HL-60/S4 (cell line): ENCODE results near the gene HDAC4.

Experiments used
- in situ Hi-C: fragments of 300-500 bp; cut with MboI; formaldehyde crosslinking; loops from 2 replicates; pipeline ENCODE4 v1.14.3; 2022; ENCODE audit warnings: low sequenced_read_pairs

HDAC4 gene

DNA sequence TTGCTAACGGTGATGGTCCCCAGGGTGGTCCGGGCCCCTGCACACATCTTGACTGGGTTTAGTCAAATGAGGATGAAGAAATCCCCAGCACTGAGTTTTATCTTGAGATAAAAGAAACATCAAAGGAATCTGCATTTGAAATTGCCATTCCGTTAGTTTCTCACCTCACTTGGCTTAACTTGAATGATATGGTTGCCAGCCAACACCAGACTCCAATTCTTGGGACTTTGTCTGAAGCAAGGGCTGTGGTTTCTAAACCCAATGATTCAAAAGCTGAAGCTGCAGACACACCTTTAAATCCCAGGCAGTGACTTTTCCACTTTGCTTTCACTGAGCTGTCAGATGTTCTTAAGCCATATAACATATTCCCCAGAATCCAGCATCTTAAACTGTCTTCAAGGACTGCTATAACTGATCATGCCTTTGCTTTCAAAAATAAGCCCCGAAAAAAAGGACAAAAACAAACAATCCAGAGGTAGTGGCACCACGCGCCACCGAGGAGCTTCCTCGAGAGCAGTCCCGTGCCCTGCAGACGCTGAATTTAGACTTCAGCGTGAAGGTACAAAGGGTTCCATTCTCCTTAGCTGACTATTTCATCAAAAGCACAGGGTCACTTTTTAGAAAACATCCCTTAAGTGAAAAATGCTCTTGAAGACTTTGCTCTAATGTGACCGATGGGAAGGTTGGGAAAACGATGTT is 189.3 kb downstream of the HDAC4 start:
- in situ Hi-C loops = no loop called here

DNA sequence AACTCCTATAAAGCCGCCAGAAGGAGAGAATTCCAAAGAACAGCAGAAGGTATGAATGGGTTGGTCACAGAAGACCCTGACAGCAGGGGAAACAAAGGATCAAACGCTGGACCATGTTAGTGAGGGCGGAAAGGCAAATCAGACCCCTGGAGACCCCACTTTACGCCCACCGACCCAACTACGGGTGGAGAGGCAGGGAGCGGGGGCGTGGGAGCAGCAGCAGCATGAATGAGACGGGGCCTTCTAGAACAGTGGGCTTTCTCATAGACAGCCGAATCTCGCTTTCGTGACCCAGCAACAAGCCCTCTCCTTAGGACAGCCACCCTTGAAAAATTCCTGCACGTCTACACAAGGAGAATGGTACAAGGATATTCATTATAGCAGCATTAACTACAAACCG is 191.0 kb downstream of the HDAC4 start:
- in situ Hi-C loops = no loop called here

DNA sequence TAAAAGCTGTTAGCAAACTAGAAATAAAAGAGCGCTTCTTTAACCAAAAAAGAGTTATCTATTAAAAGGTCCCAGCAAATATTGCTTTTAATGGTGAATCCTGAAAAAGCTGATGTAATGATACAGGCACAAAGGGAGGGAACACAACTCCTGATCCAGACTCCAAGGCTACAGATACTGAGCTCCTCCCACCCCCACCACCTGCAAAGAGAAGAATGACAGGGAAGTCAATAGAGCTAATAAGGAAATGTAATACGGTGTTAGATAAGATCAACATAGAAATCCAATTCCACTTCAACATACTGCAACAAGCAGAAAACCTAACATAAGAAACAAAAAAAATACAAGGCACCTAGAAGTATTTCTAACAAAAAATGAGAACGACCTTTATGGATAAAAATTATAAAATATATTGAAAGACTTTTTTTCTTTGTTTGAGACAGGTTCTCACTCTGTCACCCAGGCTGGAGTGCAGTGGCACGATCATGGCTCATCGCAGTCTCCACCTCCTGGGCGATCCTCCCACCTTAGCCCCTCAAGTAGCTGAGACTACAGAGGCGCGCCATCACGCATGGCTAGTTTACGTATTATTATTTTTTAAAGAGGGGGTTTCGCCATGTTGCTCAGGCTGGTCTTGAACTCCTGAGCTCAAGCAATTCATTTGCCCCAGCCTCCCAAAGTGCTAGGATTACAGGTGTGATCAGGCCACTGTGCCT is 192.2 kb downstream of the HDAC4 start:
- in situ Hi-C loops = no loop called here

DNA sequence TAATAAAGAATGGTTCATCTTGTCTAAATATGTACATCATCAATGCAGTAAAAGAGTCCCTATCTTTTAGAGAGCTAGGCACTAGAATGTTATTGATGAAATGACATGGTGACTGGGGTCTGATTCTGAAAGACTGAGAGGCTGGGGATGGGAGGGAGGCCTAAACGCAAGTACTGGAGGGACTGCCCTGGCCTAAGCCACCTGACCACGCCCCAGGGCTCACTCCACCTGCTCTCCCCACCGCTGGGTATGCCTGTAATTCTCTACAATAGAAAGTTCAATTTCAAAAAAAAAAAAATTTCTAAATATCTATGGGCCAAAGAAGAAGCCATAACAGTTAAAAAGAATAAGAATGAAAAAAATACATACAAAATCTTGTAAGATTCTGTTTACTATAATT is 194.0 kb downstream of the HDAC4 start:
- in situ Hi-C loops = no loop called here

DNA sequence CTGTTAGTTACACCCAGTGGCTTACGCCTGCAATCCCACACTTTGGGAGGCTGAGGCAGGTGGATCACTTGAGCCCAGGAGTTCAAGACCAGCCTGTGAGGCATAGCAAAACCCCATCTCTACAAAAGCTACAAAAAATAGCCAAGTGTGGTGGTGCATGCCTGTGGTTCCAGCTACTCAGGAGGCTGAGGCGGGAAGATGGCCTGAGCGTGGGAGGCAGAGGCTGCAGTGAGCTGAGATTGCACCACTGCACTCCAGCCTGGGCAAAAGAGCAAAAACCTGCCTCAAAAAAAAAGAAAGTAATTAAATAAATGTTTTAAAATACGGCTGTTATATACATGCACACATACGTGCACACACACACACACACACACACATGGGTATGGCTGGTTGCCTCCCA is 194.8 kb downstream of the HDAC4 start:
- in situ Hi-C loops = no loop called here

DNA sequence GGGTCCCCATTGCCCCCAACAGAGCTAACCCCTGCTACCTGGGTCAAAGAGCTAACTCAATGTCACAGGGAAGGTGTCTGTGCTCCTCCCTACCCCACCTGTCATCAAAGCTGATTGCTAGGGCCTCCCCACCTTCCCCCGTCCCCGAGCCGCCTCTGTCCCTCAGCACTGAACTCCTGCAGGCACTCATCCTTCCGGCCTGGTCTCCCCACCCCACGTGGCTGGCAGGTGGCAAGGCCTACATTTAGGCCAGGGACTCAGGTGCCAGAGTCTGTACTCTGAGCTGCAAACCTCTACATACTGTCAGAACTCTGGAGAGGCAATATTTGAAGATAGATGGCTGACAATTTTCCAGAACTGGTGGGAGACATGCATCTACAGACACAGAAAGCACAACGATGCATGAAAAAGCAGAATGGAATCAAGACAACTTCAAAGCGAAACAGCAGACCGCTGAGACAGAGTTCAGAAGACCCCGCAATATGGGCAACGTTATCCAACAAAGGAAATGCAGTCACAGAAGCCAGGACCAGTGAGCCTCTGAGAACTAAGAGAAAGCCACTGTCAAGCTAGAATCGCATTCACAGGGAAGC is 195.8 kb downstream of the HDAC4 start:
- in situ Hi-C loops = no loop called here

DNA sequence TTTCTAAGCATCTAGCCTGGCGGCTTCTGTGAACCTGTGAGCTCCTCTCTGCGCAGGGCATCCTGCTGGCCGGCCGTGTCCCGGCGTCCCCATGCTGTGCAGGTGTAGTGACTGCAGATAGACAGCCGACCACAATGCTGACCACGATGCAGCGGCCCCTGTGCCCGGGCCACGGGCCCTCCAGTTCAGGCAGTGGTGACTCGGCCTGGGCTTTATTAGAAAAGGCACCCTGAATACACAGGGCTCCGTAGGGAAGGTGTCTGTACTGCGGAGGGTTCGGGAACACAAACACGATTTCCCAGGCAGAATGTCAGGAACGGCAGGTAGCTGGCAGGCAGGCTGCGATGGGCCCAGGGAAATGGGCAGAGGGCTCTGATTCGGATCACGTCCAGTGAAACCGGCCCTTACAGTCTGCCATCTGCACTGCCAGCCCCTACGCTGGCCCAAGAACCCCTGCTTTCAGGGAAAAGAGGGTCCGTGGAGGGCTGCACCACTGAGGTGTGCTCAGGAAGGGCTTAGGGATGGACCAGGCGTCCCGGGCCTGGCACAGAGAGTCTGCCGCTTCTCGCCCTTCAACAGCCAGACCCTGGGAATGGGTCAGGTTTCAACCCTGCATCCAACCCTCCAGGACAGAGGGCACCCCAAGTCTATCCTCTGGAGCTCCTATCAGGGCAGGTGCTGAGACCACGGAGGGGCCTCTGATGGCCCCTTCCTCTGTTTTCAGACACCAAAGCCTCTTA is 196.5 kb downstream of the HDAC4 start:
- in situ Hi-C loops = no loop called here

DNA sequence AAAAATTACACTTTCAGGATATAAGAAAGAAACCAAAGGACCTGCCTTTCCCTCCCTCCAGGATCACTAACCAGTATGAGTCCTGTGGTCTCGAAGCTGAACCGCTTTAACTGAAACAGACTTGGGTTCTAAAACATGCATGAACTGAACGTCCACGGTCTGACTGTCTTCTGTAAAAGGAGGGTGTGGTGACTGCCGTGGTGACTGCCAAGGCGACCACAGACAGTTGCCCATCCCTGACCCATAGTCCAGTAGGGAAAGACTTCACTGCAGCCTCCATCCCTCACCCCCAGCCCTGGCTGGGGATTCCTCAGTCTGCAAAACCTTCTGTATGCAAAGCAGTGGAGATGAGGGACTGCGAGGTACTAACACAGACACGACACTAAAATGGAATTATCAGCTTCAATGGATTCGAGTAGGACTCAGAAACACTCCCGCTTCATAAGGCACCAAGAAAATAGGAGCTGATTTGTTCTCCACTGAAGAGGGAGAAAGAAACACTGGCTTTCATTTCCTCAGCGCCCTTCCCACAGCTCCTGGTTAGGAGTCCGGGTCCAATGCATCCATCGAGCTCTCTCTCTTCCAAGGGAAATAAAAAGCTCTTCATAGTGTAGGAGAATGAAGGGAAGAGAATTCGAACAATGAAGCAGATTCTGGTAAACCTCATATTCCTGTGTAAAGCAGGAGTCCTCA is 197.2 kb downstream of the HDAC4 start:
- in situ Hi-C loops = no loop called here

DNA sequence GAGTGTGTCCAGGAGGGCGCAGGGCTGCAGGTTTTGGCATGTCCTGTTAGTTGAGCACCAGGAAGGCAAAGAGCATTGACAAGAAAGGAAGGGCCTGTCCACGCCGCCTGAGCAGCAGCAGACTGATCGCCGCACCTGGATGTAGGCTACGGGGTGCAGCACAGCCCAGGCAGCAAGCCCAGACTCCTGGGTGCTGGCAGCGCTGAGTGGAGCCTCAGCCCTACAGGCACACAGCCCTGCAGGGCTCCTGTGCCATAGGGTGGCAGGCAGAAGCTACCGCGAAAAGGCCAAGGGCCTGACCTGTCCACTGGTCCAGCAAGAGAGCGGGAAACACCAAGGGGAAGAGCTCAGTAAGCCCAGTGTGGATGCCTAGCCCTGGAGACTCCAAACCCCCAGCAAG is 198.0 kb downstream of the HDAC4 start:
- in situ Hi-C loops = no loop called here

DNA sequence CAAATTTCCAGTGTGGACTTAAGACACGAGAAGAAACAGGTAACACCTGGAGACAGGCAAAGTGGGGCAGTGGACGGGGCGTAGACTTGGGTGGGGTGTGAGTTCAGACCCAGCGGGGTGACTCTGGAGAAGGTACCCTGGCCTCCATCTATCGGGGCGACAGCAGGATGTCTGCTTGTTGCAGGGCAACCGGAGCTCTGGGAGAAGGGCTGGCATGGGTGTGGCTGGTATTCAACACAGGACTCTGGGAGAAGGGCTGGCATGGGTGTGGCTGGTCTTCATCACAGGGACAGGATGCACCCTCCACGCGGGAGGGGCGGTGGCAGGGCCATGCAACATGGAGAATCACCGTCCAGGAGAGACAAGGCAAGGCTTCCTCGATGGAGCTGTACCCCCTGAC is 198.5 kb downstream of the HDAC4 start:
- in situ Hi-C loops = no loop called here

DNA sequence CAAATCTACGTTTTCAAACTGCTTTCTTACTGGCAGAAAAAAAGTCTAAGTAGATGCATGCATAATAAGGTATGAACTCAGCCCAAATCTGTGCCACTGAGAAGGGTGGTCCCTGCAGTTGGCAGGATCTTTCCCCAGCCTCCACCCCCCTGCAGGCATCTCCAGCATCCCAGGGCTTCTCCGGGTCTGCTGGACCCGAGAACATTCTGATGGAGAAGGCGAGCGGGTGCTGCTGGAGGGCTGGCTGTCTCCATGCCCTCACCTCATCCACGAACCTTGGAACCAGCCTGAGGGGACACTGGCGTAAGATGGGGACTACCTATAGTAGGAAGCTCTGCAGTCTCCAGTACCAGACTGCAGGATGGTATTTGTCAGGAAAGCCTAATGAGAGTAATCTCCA is 198.9 kb downstream of the HDAC4 start:
- in situ Hi-C loops = no loop called here

DNA sequence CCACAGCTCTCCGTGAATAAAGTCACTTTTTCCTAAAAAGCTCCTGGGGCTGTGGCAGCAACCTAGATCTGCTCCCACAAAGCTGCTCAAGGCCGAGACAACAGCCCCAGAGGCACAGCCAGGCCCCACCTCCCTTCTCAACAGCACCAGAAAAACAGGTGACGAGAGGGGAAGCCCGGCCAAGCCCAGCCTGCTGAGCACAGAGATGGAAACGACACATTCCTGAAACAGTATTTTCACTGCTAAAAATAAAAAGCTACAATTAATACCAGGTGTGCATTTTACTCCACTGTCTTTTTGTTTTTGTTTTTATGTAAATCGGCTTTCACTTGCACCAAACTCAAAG is 199.3 kb downstream of the HDAC4 start:
- in situ Hi-C loops = no loop called here

DNA sequence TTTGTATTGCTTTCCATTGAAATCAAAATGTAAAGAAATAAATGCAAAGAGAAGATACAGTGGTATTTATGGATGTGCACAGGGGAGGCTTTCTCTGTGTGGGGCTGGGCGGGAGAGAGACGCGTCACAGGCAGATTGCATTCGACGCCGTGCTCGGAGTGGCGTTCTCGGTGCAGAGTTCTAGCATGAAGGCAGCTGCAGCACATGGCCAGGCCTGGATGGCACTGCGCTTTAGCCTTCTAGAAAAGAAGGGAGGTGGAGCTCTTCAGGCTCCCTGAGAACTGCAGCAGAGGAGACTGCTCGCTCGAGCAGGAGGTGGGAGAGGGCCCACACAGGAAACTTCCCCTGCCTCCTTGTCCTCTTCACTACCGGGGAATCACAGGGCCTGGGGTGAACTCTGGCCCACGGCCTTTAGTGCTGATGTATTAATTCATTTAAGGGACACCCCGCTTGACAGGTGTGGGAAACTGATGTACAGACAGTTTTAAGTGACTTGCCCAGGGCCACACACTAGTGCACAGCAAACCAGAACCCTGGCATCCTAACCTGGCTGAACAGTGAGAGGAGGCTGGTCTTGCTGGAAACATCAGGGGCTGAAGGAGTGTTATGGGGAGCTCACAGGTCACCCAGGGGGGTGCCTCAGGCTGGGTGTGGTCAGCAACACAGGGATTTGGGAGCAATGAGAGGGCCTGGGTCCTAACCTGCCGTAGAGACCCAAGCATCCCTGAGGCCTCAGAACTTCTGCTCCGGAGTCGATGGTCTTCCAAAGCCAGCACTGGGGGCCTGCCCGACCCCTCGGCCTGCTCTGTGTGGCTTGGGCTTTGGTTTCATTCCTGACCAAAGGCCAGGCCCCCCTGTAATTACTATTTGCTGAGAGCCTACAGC is 199.9 kb downstream of the HDAC4 start:
- in situ Hi-C loops = no loop called here

DNA sequence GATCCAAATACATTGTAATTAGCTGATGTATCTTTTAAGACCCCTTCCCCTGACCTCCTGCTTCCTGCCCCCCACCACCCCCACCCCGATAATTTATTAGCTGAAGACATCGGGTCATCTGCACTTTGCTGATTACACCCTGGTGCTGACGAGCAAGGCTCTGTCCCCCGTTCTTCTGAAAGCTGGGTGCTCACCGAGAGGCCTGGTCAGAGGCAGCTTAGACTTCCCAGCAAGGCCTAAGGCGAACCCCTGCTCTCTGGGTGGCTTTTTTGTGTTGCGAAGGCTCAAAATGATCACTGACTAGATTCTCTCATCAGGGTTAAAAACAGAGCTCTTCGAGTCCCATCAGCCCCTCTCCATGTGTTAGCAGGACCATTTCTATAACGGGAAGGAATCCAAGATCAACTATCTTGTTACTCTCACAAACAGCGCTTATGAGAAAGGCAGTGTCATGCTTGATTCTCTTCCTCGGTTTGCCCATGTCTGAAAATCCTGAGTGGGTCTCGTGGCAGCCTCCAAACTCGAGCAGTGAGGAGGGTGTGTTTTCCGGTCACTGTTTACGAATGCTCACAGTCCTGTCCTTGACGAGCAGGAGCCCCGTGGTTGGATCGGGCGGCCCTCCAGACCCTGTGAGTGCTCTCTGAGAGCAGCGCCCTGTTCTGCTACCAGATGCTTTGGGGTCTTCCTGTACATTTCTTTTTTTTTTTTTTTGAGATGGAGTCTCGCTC is 201.6 kb downstream of the HDAC4 start:
- in situ Hi-C loops = no loop called here

DNA sequence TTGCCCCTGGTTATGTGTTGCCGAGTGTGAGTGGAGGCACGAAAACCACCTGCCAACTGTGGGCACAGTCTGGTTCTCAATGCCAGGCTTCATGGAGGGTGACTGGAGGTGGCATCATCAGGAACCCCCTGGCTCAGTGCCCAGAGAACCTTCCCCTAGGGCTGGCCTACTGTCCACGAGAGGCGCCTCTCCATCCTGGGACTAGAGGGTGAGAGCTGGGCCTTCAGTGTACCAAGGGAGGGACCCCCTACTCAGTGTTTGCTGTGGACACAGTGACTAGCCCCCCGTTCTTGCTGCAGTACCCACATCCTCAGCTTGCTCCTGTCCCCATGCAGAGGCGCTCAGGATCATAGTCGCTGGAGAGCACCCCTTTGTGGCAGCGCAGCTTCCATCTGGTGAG is 202.6 kb downstream of the HDAC4 start:
- in situ Hi-C loops = no loop called here

DNA sequence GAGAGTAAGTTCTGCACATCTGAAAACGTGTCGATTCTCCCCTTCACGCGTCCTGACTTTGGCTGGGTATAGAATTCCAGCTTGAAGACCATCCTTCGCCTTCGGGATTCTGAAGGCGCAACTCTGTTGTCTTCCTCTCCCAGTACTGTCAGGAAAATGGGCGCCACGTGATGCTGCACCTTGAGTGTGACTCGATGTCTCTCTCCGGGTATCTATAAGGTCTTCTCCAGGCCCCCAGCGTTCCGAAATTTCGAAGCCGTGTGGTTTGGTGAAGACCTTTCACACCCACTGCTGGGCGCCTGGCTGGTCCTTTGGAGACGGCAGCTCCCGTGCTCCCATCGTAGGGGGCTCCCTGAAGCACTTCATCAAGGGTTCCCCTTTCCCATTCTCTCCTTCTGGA is 203.7 kb downstream of the HDAC4 start:
- in situ Hi-C loops = no loop called here

DNA sequence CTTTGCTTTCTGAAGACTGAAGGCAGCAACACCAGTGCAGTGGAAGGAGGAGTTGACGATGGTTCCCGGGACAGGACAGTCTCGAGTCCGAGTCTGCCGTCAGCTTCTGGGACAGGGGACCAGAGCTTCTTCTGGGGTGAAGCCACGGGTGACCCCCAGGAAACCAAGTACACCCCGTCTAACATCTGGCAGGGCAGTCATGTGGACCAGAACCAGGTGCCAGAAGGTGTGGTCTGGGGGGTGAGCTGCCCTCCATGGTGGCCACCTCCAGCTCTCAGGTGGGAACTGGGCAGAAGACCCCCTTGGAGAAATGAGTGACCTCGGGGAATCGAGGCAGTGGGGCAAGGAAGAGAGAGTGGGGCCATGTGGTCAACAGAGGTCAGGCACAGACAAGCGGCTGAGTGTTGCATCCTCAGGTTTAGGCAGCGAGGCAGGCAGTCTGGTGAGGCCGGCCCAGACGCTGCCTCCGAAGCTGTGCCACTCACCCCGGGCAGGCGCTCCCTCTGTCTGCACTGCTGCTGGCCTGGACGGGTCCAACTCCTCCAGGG is 204.3 kb downstream of the HDAC4 start:
- in situ Hi-C loops = no loop called here

DNA sequence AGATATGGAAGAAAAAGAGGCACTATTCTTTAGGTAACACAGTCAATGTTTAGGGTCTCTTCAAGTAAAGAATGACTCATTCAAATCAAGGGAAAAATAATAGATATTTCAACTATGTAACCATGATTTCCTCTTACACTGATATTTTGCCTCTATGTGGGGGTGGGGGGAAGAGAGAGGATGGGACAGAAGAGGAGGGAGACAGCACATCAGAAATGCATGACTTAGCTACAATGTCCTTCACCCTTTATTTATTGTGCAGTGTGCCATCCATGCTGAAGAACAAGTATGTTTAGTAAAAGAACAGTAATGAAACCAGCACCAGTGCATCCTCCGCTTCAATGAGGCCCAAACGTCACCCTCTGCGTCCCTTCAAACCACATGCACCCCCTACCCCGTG is 204.8 kb downstream of the HDAC4 start:
- in situ Hi-C loops = no loop called here

DNA sequence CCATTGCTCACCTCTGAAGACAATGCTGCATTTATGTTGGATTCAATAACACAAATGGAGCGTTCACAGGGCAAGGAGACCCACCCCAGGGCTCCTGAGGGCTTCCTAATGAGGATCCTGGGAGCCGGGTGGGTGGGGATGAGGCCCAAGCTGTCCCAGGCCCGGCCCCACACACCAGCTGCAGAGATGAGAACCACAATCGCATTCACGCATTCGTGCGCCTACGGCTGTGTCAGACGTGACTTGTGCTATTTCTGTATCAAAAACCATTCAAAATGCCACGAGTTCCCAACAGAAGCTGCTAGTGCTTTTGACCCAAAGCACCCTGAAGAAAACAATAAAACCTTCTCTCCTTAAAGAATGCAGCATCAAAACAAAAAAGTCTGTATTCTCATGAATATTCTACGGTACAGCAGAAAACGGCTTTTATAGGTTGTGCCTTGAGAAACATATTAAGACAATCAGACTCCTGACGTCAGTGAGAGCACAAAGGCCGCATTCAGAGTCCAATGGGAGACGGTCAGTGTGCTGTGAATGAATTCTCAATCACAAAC is 205.4 kb downstream of the HDAC4 start:
- in situ Hi-C loops = no loop called here
